Osteoblast (primary cell): ENCODE measurements around the gene MFRP. TPM values are rescaled to one million over a fixed set of nuclear protein-coding genes. Genes with fewer than 3 reads are reported as not detected.

ENCODE experiments used
- DNase-seq: peaks from one replicate; pipeline ENCODE4 v3.0.0; 2011; ENCODE audit warnings: low spot score, mixed read lengths; ENCODE audit not compliant: insufficient read length; ENCODE audit errors: missing footprints
- H2AFZ ChIP-seq: 2 replicates; pipeline ENCODE4 v1.6.0; 2011; ENCODE audit warnings: mild to moderate bottlenecking, low read length
- H3K27ac ChIP-seq: 2 replicates; pipeline ENCODE4 v1.5.1; 2011; ENCODE audit warnings: mild to moderate bottlenecking, low read depth, low read length, moderate library complexity
- H3K27me3 ChIP-seq: 2 replicates; pipeline ENCODE4 v1.6.0; 2012; ENCODE audit warnings: mild to moderate bottlenecking, control low read depth, inconsistent platforms, low read length, moderate library complexity; ENCODE audit not compliant: insufficient read depth
- H3K36me3 ChIP-seq: 2 replicates; pipeline ENCODE4 v1.5.1; 2011; ENCODE audit warnings: mild to moderate bottlenecking, low read length, control low read depth, moderate library complexity; ENCODE audit not compliant: insufficient read depth
- H3K4me1 ChIP-seq: 2 replicates; pipeline ENCODE4 v1.5.1; 2011; ENCODE audit warnings: mild to moderate bottlenecking, low read length, control low read depth, moderate library complexity; ENCODE audit not compliant: insufficient read depth
- H3K4me2 ChIP-seq: 2 replicates; pipeline ENCODE4 v1.6.0; 2011; ENCODE audit warnings: mild to moderate bottlenecking, low read length; ENCODE audit not compliant: insufficient read depth
- H3K4me3 ChIP-seq: fragments of 200-600 bp; sonication (generic); 3 replicates; pipeline ENCODE4 v1.5.1; 2012; ENCODE audit warnings: mild to moderate bottlenecking, low read length, inconsistent platforms; ENCODE audit not compliant: insufficient read depth
- H3K79me2 ChIP-seq: 2 replicates; pipeline ENCODE4 v1.6.0; 2012; ENCODE audit warnings: mild to moderate bottlenecking, low read length, control low read depth, inconsistent platforms; ENCODE audit not compliant: insufficient read depth
- H3K9me3 ChIP-seq: 2 replicates; pipeline ENCODE4 v1.5.1; 2011; ENCODE audit warnings: low read depth, low read length, control low read depth
- H4K20me1 ChIP-seq: 2 replicates; pipeline ENCODE4 v1.6.0; 2012; ENCODE audit warnings: mild to moderate bottlenecking, low read length, control low read depth; ENCODE audit not compliant: insufficient read depth
- total RNA-seq: library from RNA; depleted of rRNA; stranded (reverse); fragments of >200 nt; gene quantifications from 2 replicates; pipeline ENCODE4 v1.2.3, GENCODE V29; 2012
- TF ChIP-seq, protein P1 (sequence below): IDR thresholded peaks from 2 replicates; pipeline ENCODE4 v1.5.1; 2011; ENCODE audit warnings: mild to moderate bottlenecking, low read depth, low read length, moderate library complexity; ENCODE audit errors: extremely low read depth

MFRP gene
- total RNA-seq, 1 donor, result not detected

DNA sequence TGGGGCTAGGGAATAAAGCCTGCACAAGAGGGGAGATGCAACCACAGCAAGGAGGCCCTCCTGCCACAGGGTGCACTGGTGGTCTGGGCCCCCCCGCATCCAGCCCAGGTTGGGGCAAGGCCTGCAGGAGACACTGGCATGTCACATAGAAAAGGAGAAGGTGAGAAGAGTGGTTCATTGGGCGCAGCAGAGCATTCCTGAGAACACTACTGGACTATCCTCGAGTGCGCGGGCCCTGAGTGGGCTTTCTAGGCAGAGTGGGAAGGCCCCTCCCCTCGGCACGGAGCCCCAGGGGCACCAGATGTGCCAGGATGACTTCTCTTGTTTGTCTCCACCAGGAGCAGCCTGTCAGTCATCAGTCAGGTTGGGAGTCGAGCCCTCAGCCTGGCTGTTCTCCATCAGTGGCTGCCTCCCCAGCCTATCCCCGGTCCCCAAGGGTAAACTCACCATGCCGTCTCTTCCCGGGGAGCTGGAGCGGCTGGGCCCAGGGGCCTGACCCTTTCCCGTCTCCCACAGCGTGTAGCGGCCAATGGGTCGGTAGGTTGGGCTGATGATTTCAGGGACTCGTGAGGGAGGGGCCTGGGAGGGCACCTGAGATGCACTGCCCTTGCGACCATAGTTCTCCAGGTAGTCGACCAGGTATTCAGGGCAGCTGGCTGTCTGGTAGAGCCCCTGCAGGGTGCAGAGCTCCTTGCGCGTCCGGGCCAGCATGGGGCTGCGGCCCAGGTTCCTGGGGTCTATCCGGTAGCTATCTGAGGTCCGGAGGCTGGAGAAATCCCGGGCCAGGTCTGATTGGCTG, 26.0 kb upstream of the MFRP start:
- H3K9me3 ChIP-seq, result no peaks in the 10 kb centered on the region
- no peak overlapping the region for H2AFZ ChIP-seq
- peak; percentile 76 for DNase-seq
- no peaks in the 10 kb centered on the region for H4K20me1 ChIP-seq
- TF ChIP-seq, protein P1, sequence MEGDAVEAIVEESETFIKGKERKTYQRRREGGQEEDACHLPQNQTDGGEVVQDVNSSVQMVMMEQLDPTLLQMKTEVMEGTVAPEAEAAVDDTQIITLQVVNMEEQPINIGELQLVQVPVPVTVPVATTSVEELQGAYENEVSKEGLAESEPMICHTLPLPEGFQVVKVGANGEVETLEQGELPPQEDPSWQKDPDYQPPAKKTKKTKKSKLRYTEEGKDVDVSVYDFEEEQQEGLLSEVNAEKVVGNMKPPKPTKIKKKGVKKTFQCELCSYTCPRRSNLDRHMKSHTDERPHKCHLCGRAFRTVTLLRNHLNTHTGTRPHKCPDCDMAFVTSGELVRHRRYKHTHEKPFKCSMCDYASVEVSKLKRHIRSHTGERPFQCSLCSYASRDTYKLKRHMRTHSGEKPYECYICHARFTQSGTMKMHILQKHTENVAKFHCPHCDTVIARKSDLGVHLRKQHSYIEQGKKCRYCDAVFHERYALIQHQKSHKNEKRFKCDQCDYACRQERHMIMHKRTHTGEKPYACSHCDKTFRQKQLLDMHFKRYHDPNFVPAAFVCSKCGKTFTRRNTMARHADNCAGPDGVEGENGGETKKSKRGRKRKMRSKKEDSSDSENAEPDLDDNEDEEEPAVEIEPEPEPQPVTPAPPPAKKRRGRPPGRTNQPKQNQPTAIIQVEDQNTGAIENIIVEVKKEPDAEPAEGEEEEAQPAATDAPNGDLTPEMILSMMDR, result no peak
- no peaks in the 10 kb centered on the region for H3K27me3 ChIP-seq
- H3K79me2 ChIP-seq, result no peaks in the 10 kb centered on the region
- no peak overlapping the region for H3K27ac ChIP-seq
- H3K4me3 ChIP-seq, result no peak overlapping the region
- H3K4me2 ChIP-seq, result no peak overlapping the region
- H3K4me1 ChIP-seq, result peaks cover 54% of the 10 kb centered on the region
- H3K36me3 ChIP-seq, result no peaks in the 10 kb centered on the region

DNA sequence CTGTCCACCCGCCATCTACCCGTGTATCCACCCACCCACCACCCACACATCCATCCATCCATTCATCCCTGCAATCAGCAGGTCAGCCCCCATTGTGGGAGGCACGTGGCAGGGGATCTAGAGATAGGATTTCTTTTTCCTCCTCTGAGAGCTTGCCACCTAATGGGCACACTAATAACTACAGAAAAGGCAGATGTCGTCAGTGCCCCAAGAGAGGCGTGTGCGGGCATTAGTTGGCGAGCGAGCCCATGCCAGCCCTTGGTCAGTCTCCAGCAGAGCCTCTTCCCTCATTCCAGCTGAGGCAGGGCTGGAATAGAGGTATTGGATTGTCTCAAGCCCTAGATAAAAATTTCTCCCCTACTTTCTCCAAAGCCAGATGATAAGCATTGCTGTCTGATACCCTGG, 25.3 kb upstream of the MFRP start:
- no peak overlapping the region for H2AFZ ChIP-seq
- DNase-seq, result peak; percentile 82
- H3K27ac ChIP-seq, result no peak overlapping the region
- no peak overlapping the region for H3K4me3 ChIP-seq
- peaks cover 58% of the 10 kb centered on the region for H3K4me1 ChIP-seq
- no peak overlapping the region for H3K4me2 ChIP-seq
- TF ChIP-seq, protein P1, result peak; percentile 30
- no peaks in the 10 kb centered on the region for H3K36me3 ChIP-seq
- H3K79me2 ChIP-seq, result no peaks in the 10 kb centered on the region
- H4K20me1 ChIP-seq, result no peaks in the 10 kb centered on the region
- no peaks in the 10 kb centered on the region for H3K27me3 ChIP-seq
- H3K9me3 ChIP-seq, result no peaks in the 10 kb centered on the region

DNA sequence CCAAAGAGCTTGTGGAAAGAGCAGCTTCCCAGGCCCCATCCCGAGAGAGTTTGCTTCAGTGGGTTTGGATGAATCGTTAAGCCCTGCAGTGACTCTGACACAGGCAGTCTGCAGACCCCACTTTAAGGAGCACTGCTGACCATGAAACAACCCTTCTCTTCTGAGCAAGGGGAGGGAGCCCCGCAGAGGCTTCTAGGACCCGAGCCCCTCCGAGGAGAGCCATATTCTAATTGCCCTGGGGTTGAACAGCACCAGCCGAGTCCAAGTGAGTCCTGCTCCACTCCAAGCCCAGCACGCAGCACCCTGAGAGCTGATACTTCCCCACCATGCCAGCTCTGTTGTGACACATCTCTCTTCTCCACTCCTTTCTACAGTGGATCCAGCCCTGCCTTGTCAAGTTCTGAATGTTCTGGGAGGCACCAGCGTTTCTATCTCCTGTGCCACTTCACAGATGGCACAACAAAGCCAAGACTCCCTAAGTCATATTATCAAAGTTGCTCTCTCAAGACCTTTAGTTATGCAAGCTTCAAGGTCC, 24.6 kb upstream of the MFRP start:
- Histone ChIP-seq H2AFZ (no peak overlapping the region), H3K4me2 (no peak overlapping the region), H3K4me1 (peaks cover 52% of the 10 kb centered on the region), H3K36me3 (no peaks in the 10 kb centered on the region), H4K20me1 (no peaks in the 10 kb centered on the region), H3K27me3 (no peaks in the 10 kb centered on the region), H3K27ac (peak overlapping the region; percentile 20), H3K4me3 (no peak overlapping the region), H3K9me3 (no peaks in the 10 kb centered on the region), H3K79me2 (no peaks in the 10 kb centered on the region)
- DNase-seq, result no peak
- TF ChIP-seq, protein P1, result no peak

DNA sequence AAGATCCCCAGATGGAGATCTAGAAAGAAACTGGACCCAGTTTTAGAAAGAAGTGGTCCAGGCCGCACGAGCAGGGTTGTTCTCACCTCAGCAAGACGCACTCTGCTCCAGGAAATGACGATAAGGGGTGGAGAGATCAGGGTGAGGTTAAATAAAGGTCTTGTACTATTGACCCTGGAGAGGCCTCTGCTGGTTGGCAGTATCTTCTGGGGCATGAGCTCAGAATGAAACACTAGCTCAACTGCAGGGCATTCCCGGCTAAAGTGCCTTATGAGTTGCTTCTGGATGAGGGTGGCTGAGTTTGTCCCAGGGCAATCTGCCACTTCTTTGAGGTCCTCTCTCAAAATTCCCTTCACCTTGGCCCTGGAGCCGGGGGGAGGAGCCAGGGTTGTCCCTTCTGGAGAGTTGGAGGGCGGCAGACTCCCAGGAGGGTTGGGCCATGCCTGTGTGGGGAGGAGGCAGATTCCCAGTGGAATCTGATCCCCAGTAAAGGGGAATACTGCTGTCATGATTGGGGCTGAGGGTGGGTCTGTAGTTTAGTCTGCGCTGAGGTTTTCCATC, 24.1 kb upstream of the MFRP start:
- TF ChIP-seq, protein P1, result no peak
- no peaks in the 10 kb centered on the region for H4K20me1 ChIP-seq
- no peak overlapping the region for H3K4me2 ChIP-seq
- H3K36me3 ChIP-seq, result no peaks in the 10 kb centered on the region
- H3K9me3 ChIP-seq, result no peaks in the 10 kb centered on the region
- H3K27ac ChIP-seq, result peak overlapping the region; percentile 20
- no peaks in the 10 kb centered on the region for H3K79me2 ChIP-seq
- no peak for DNase-seq
- H2AFZ ChIP-seq, result no peak overlapping the region
- peaks cover 46% of the 10 kb centered on the region for H3K4me1 ChIP-seq
- no peaks in the 10 kb centered on the region for H3K27me3 ChIP-seq
- H3K4me3 ChIP-seq, result no peak overlapping the region
